Activated T-cell treated with anti-CD3 and anti-CD28 coated beads for 48 hours (primary cell): ENCODE results near the gene TOMM22.

ENCODE experiments used
- DNase-seq: peaks from one replicate; pipeline ENCODE4 v3.0.0-alpha.2; 2020; ENCODE audit warnings: low read depth

TOMM22 gene

GRCh38 chr22:38734421-38735100 lies 52.8 kb downstream of the TOMM22 start:
- DNase-seq: no peak
